WTC11 (cell line): ENCODE data around the gene LRRC49. TPM values are rescaled to one million over a fixed set of nuclear protein-coding genes. Genes with fewer than 3 reads are reported as not detected.
A peak's percentile ranks its signal among the peaks of the same experiment; 100 is the strongest.

Experiments used
- ATAC-seq: fragments of 200-7000 bp; cut with Tn5 transposase; 2 replicates; pipeline ENCODE4 v1.10.0; 2021; ENCODE audit warnings: mild to moderate bottlenecking, moderate library complexity
- Bru-seq: library from RNA; stranded (reverse); fragments of 400-500 nt; gene quantifications from one replicate; lab custom pipeline; 2021; lab: Mats Ljungman, UMichigan
- CTCF ChIA-PET: fragments of 300-600 bp; sonication (Branson Sonifier 250); formaldehyde crosslinking; loops from one replicate; lab custom pipeline; 2021; ENCODE audit warnings: antibody characterized with exemption; lab: Charles Lee
- POLR2A ChIA-PET: fragments of 350-600 bp; sonication (Branson Sonifier 250); formaldehyde crosslinking; loops from one replicate; lab custom pipeline; 2021; ENCODE audit warnings: antibody characterized with exemption; lab: Charles Lee
- DNase-seq: peaks from one replicate; pipeline ENCODE4 v3.0.0; 2021; ENCODE audit warnings: low spot score
- H3K27ac Mint-ChIP-seq: 2 replicates; pipeline ENCODE4 v1.8.0; 2021; ENCODE audit warnings: mixed read lengths
- H3K27me3 Mint-ChIP-seq: 2 replicates; pipeline ENCODE4 v1.8.0; 2021; ENCODE audit warnings: low read depth, mild to moderate bottlenecking, moderate library complexity, mixed read lengths
- H3K36me3 Mint-ChIP-seq: 2 replicates; pipeline ENCODE4 v1.8.0; 2021; ENCODE audit warnings: mixed read lengths
- H3K4me1 Mint-ChIP-seq: 2 replicates; pipeline ENCODE4 v1.8.0; 2022; ENCODE audit warnings: mixed read lengths
- H3K4me3 Mint-ChIP-seq: 2 replicates; pipeline ENCODE4 v1.8.0; 2021; ENCODE audit warnings: mild to moderate bottlenecking, moderate library complexity, mixed read lengths
- H3K9me3 Mint-ChIP-seq: 2 replicates; pipeline ENCODE4 v1.8.0; 2021; ENCODE audit warnings: mixed read lengths
- CREB1 ChIP-seq: sonication (generic); formaldehyde crosslinking; IDR thresholded peaks from 2 replicates; pipeline ENCODE4 v1.8.0; 2023; ENCODE audit warnings: mild to moderate bottlenecking, missing genetic modification reagents
- E2F1 ChIP-seq: sonication (generic); formaldehyde crosslinking; IDR thresholded peaks from 2 replicates; pipeline ENCODE4 v1.8.0; 2022; ENCODE audit warnings: mild to moderate bottlenecking, missing genetic modification reagents
- ESRRA ChIP-seq: sonication (generic); formaldehyde crosslinking; IDR thresholded peaks from 2 replicates; pipeline ENCODE4 v1.8.1; 2022; ENCODE audit warnings: mild to moderate bottlenecking, missing genetic modification reagents, borderline replicate concordance
- GRHL2 ChIP-seq: fragments of 250-450 bp; sonication (Bioruptor Pico); IDR thresholded peaks from 2 replicates; pipeline ENCODE4 v1.8.0; 2022; ENCODE audit warnings: mild to moderate bottlenecking, moderate library complexity; ENCODE audit not compliant: insufficient replicate concordance, severe bottlenecking
- GTF2I ChIP-seq: fragments of 250-450 bp; sonication (Bioruptor Pico); conservative IDR thresholded peaks from 2 replicates; pipeline ENCODE4 v1.4.0; 2021; ENCODE audit warnings: mild to moderate bottlenecking
- IRF1 ChIP-seq: sonication (generic); formaldehyde crosslinking; IDR thresholded peaks from 2 replicates; pipeline ENCODE4 v1.8.0; 2023; ENCODE audit warnings: missing genetic modification reagents
- IRF2 ChIP-seq: sonication (generic); formaldehyde crosslinking; IDR thresholded peaks from 2 replicates; pipeline ENCODE4 v1.8.0; 2022; ENCODE audit warnings: low read depth, missing genetic modification reagents, borderline replicate concordance
- JUN ChIP-seq: sonication (generic); formaldehyde crosslinking; IDR thresholded peaks from 2 replicates; pipeline ENCODE4 v1.8.0; 2023; ENCODE audit warnings: mild to moderate bottlenecking, missing genetic modification reagents
- KAT7 ChIP-seq: sonication (generic); formaldehyde crosslinking; IDR thresholded peaks from 2 replicates; pipeline ENCODE4 v1.8.1; 2023; ENCODE audit warnings: missing genetic modification reagents, mild to moderate bottlenecking, borderline replicate concordance
- MYBL2 ChIP-seq: sonication (generic); formaldehyde crosslinking; IDR thresholded peaks from 2 replicates; pipeline ENCODE4 v1.8.1; 2023; ENCODE audit warnings: mild to moderate bottlenecking, moderate library complexity, missing genetic modification reagents
- NFYB ChIP-seq: sonication (generic); formaldehyde crosslinking; conservative IDR thresholded peaks from 2 replicates; pipeline ENCODE4 v1.8.0; 2022; ENCODE audit warnings: low read depth, missing genetic modification reagents
- PRDM15 ChIP-seq: sonication (generic); formaldehyde crosslinking; IDR thresholded peaks from 2 replicates; pipeline ENCODE4 v1.8.0; 2022; ENCODE audit warnings: missing genetic modification reagents
- PRRX2 ChIP-seq: fragments of 250-450 bp; sonication (Bioruptor Pico); IDR thresholded peaks from 2 replicates; pipeline ENCODE4 v1.8.0; 2021; ENCODE audit warnings: mild to moderate bottlenecking
- SMAD4 ChIP-seq: sonication (generic); formaldehyde crosslinking; IDR thresholded peaks from 2 replicates; pipeline ENCODE4 v1.8.0; 2022; ENCODE audit warnings: mild to moderate bottlenecking, missing genetic modification reagents
- SOX15 ChIP-seq: fragments of 250-450 bp; sonication (Bioruptor Pico); IDR thresholded peaks from 2 replicates; pipeline ENCODE4 v1.9.0; 2021; ENCODE audit warnings: mild to moderate bottlenecking
- SP1 ChIP-seq: sonication (generic); formaldehyde crosslinking; conservative IDR thresholded peaks from 2 replicates; pipeline ENCODE4 v1.8.1; 2022; ENCODE audit warnings: missing genetic modification reagents
- TEAD1 ChIP-seq: sonication (generic); formaldehyde crosslinking; IDR thresholded peaks from 2 replicates; pipeline ENCODE4 v1.8.0; 2022; ENCODE audit warnings: mild to moderate bottlenecking, missing genetic modification reagents
- TP53 ChIP-seq: sonication (generic); formaldehyde crosslinking; IDR thresholded peaks from 2 replicates; pipeline ENCODE4 v1.8.1; 2023; ENCODE audit warnings: mild to moderate bottlenecking, missing genetic modification reagents
- USF2 ChIP-seq: sonication (generic); formaldehyde crosslinking; IDR thresholded peaks from 2 replicates; pipeline ENCODE4 v1.8.1; 2023; ENCODE audit warnings: mild to moderate bottlenecking, missing genetic modification reagents, moderate library complexity
- ZNF263 ChIP-seq: sonication (generic); formaldehyde crosslinking; IDR thresholded peaks from 2 replicates; pipeline ENCODE4 v1.8.1; 2022; ENCODE audit warnings: low read depth, mild to moderate bottlenecking, moderate library complexity, missing genetic modification reagents
- ZNF281 ChIP-seq: sonication (generic); formaldehyde crosslinking; IDR thresholded peaks from 2 replicates; pipeline ENCODE4 v1.8.0; 2023; ENCODE audit warnings: mild to moderate bottlenecking, missing genetic modification reagents
- ZNF396 ChIP-seq: fragments of 250-450 bp; sonication (Bioruptor Pico); IDR thresholded peaks from 2 replicates; pipeline ENCODE4 v1.8.0; 2021; ENCODE audit warnings: mild to moderate bottlenecking, moderate library complexity, borderline replicate concordance
- ZNF423 ChIP-seq: fragments of 250-450 bp; sonication (Bioruptor Pico); IDR thresholded peaks from 2 replicates; pipeline ENCODE4 v2.1.2; 2022; ENCODE audit warnings: mild to moderate bottlenecking, moderate library complexity
- ZNF671 ChIP-seq: fragments of 250-450 bp; sonication (Bioruptor Pico); IDR thresholded peaks from 2 replicates; pipeline ENCODE4 v1.8.0; 2021; ENCODE audit warnings: mild to moderate bottlenecking
- ZSCAN18 ChIP-seq: fragments of 250-450 bp; sonication (Bioruptor Pico); IDR thresholded peaks from 2 replicates; pipeline ENCODE4 v2.1.2; 2022; ENCODE audit warnings: mild to moderate bottlenecking, moderate library complexity
- long read RNA-seq, 3 experiments: library from RNA in 1 of 3; library from capped mRNA in 1 of 3; library from polyadenylated mRNA in 1 of 3; unstranded in 2 of 3; stranded (forward) in 1 of 3; transcript quantifications; one replicate each; pipeline ENCODE4 v2.0.0, GENCODE V29; 2021
- total RNA-seq: library from RNA; stranded (reverse); gene quantifications from 3 replicates; pipeline ENCODE4 v1.2.3, GENCODE V29; 2021

The LRRC49 gene
- total RNA-seq = 6.8 to 9.2 TPM (median 6.9 TPM) in 3 replicates
- percentile 50 among the genes with signal in this experiment for Bru-seq, nascent RNA
- long read RNA-seq, experiment 1, transcript LRRC49-201 (16 exons, 2,784 nt) = major isoform, 30 of 37 reads
- long read RNA-seq, experiment 1, partial matches to known transcripts = 1 of 37 reads
- long read RNA-seq, experiment 1, other reads (novel, unspliced or antisense) = 4 of 37 reads
- long read RNA-seq, experiment 2, transcript LRRC49-201 (16 exons, 2,784 nt) = major isoform, 7 of 11 reads
- long read RNA-seq, experiment 2, partial matches to known transcripts = 1 of 11 reads
- long read RNA-seq, experiment 2, other reads (novel, unspliced or antisense) = 3 of 11 reads
- long read RNA-seq, experiment 3, transcript LRRC49-201 (16 exons, 2,784 nt) = major isoform, 24 of 33 reads
- long read RNA-seq, experiment 3, partial matches to known transcripts = 1 of 33 reads
- long read RNA-seq, experiment 3, other reads (novel, unspliced or antisense) = 6 of 33 reads

GRCh38 chr15:70892002-70892911 lies at the start of gene LRRC49, which contains the start of gene THAP10:
LRRC49 (plus strand) TSS chr15:70892826; CDS start chr15:70892895, 69 bp downstream.
THAP10 (minus strand) TSS chr15:70892433; CDS start chr15:70892272, 161 bp downstream.
- Mint-ChIP-seq H3K27me3 (no peaks in the 10 kb centered on the region), H3K36me3 (no peaks in the 10 kb centered on the region), H3K4me3 (peak within 1 kb of the TSS; percentile 98), H3K9me3 (no peaks in the 10 kb centered on the region), H3K27ac (peak within 1 kb of the TSS; percentile 97), H3K4me1 (peaks cover 16% of the 10 kb centered on the region)
- ChIA-PET CTCF (interaction anchor here (0.6 to 1.5 kb wide), 3 partner anchors 16 to 66 kb away, joined by 3 to 4 read pairs (median 4); no protein-coding TSS in a partner anchor), POLR2A (no interaction called here)
- ATAC-seq (peak; percentile 94), DNase-seq (peak; percentile 86)
- TF ChIP-seq SOX15 (CRISPR knock-in tag) = no peak
- TF ChIP-seq IRF2 (CRISPR knock-in tag) = no peak
- TF ChIP-seq GRHL2 (CRISPR knock-in tag) = no peak
- TF ChIP-seq ZNF396 = no peak
- no peak for TF ChIP-seq JUN (CRISPR knock-in tag)
- TF ChIP-seq GTF2I (CRISPR knock-in tag) = no peak
- no peak for TF ChIP-seq IRF1 (CRISPR knock-in tag)
- no peak for TF ChIP-seq E2F1 (CRISPR knock-in tag)
- TF ChIP-seq PRRX2 (CRISPR knock-in tag) = no peak
- peak; percentile 69; the same call in 1 of the 2 replicates for TF ChIP-seq PRDM15 (CRISPR knock-in tag)
- no peak for TF ChIP-seq ZNF263 (CRISPR knock-in tag)
- 0 out of 2 replicates have a peak, but pooled peaks have one; percentile 69 for TF ChIP-seq MYBL2 (CRISPR knock-in tag)
- no peak for TF ChIP-seq USF2 (CRISPR knock-in tag)
- TF ChIP-seq KAT7 = peak; percentile 84; the same call in 1 of the 2 replicates
- TF ChIP-seq NFYB = no peak
- no peak for TF ChIP-seq ZNF281 (CRISPR knock-in tag)
- TF ChIP-seq ESRRA (CRISPR knock-in tag) = no peak
- TF ChIP-seq CREB1 (CRISPR knock-in tag) = no peak
- no peak for TF ChIP-seq ZNF423 (CRISPR knock-in tag)
- TF ChIP-seq SP1 (CRISPR knock-in tag) = peak; percentile 81
- no peak for TF ChIP-seq SMAD4 (CRISPR knock-in tag)
- TF ChIP-seq ZSCAN18 (CRISPR knock-in tag) = no peak
- no peak for TF ChIP-seq ZNF671 (CRISPR knock-in tag)
- TF ChIP-seq TEAD1 (CRISPR knock-in tag) = 0 out of 2 replicates have a peak, but pooled peaks have one; percentile 13
- no peak for TF ChIP-seq TP53 (CRISPR knock-in tag)
